Ecto neural progenitor cell (in vitro differentiated cells): ENCODE measurements around the gene CARD8.

ENCODE experiments used
- DNase-seq: peaks from one replicate; pipeline ENCODE4 v3.0.0-alpha.2; 2018; ENCODE audit warnings: low spot score

CARD8 gene

GRCh38 chr19:48170817-48171347 lies 84.8 kb downstream of the CARD8 start:
- no peak for DNase-seq

- peak; percentile 96 for DNase-seq
Observed at GRCh38 chr19:48169939-48170803, 85.5 kb downstream of the CARD8 start, which contains the start of the genes LIG1 and ZSWIM9. LIG1 (minus strand) TSS chr19:48170344; CDS start chr19:48165566, 4,778 bp downstream. ZSWIM9 (plus strand) TSS chr19:48170680; CDS start chr19:48171803, 1,123 bp downstream.

DNA sequence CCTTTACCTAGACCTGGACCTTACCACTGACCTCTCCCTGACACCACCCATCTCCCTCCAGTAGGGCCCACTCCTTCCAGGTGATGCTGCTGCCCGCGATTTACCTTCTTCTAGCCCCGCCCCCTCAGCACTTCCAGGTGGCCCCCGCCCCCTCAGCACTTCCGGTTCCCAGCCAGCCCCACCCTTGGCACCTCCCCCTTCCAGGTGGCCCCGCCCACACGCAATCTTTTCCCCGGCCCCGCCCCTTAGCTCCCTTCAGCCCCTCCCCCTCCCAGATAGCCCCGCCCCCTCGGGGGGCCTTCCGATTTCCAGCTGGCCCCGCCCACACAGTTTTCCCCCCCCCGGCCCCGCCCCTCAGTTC lies 86.2 kb downstream of the CARD8 start:
- peak; percentile 92 for DNase-seq

DNA sequence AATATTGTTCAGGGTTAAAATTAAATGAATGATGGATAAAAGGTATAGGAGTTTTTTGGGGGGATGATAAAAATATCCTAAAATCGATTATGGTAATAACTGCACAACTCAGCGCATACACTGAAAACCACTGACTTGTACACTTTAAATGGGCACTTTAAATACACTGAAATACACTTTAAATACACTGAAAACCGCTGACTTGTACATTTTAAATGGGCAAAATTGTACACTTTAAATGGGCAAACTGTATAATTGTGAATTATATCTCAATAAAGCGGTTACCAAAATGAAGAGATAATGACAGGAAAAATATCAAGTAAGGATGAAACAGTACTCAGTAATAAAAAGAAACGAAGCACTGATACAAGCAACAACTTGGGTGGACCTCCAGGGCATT lies 87.0 kb downstream of the CARD8 start:
- DNase-seq = no peak

- no peak for DNase-seq
Observed at GRCh38 chr19:48158210-48158790, 97.4 kb downstream of the CARD8 start.
